MM.1S (cell line): ENCODE measurements around the gene WIF1.

Experiments
- CTCF ChIP-seq: fragments of 300-600 bp; sonication (generic); IDR thresholded peaks from 2 replicates; pipeline ENCODE4 v1.5.1; 2016; ENCODE audit warnings: antibody characterized with exemption, low read length, mixed read lengths
- EZH2phosphoT487 ChIP-seq: fragments of 300-600 bp; sonication (generic); IDR thresholded peaks from 2 replicates; pipeline ENCODE4 v1.6.1; 2018; ENCODE audit warnings: antibody characterized with exemption, low read length

- TF ChIP-seq CTCF, result no peak
- TF ChIP-seq EZH2phosphoT487, result no peak
Observed at GRCh38 chr12:65019696-65020234, 101.3 kb downstream of the WIF1 start.
